Measurements from ENCODE around the gene MRC2.

The MRC2 gene

GRCh38 chr17:62615503-62615902, 12.0 kb upstream of the MRC2 start:
- no peak for DNase-seq

DNA sequence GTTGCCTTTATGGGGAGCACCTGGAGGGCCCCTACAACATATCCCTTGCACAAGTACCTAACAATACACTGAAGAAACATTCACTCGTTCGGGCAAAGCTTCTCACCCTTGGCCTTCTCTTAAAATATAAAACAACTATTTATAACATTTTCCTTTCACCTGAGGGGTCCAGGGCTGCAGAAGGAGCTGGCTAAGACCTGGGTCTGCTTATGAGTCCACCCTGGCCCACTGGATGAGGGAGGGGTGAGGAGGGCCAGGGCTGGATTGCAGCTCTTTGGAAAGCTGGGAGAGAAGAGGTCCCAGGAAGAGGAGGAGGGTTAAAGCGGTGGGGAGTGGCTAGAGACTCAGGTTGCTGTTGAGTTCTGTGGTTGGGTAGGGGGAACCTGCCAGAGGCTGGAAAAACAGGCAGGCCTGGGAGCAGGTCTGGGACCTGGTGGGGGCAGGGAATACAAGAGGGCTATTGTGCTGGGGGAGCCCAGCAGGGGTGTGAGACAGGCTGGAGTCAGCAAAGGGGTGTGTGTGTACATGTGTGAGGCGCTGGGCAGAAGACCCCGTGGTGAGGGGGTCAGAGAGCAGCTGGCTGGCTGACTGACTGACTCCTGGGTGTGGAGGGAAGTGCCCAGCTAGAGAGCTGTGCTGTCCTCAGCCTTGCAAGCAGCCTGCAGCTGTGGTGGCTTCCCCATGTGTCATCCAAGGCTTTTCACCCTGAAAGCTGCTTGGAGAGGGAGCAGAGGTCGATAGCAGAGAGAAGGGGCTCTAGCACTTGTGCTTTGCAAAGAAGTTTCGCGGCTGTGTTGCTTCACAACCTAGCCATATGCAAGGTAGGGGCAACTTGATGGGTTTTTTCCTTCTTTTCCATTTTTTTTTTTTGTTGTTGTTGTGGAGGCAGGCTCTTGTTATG, 10.2 kb upstream of the MRC2 start:
- no peak for DNase-seq

GRCh38 chr17:62617894-62618472, 9.5 kb upstream of the MRC2 start:
- no peak for DNase-seq

GRCh38 chr17:62618647-62619416, 8.6 kb upstream of the MRC2 start:
- no peak for DNase-seq

DNA sequence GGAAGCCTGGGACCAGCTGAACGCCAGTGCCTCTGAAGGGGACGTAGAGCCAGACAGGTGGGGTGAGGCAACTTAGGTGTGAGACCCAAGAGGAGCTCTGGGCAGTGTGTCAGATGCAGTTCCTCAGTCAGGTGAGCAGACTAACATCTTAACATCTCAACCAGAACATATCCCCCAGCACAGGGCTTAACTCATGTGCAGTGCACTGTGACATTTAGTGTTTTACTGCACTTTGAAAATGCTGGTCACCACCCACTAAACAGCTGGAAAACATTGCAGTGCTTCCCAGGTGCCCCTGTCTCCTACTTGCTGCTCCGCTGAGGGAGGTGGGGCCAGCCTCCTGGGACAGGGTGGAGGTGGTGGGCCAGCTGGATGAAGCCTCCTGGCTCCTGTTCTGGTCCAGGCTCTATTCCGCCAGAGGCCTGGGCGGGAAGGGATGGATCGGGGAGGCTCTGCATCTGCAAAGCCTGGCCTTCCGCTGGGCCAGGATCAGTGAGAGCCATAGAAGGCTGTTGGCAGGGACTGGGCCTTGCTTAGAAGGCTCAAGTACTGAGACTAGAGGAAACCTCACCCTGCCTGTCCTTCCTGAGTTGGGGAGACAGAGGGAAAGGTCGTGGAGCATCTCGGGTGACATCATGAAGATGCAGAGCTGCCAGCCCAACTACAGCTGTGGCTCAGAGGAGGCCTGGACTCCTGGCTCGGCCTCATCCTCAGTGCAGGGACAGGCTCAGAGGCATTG, 7.9 kb upstream of the MRC2 start:
- no peak for DNase-seq

DNA sequence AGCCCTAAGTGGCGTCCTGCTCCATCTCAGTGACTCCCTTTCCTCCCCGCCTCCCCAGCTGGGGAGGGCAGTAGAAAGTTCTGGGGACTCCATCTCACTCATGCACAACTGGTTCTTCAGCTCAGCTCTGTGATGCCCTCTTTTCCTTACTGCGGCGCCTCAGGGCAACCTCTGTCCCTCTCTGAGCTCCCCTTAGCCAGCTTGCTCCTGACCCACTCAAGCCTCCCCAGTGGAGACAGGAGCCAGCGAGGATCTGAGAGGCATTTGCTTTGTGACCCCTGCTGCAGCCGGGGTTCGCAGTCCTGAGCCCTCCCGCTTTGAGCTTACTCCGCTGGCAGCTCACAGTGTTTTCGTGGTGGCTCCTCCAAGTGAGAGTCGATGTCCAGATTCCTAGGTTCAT, 6.2 kb upstream of the MRC2 start:
- no peak for DNase-seq

- no peak for DNase-seq
These were observed 2.1 kb upstream of the MRC2 start for GRCh38 chr17:62625184-62625869.

DNA sequence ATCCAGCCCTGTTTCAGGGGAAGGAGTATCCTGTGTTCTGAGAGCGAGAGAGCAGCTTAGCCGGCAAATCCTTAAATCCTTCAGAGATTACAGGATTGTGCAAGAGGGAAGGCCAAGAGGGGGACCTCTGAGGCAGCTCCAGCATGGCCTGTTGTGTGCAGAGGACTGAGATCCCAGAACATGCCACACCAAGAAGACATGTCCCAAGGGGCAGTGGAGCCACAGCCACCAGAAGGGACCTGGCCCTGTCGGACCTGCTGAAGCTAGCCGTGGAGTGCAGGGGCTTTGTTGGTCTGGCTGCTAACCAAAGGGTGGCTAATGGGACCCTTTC, 1.6 kb upstream of the MRC2 start:
- no peak for DNase-seq

DNA sequence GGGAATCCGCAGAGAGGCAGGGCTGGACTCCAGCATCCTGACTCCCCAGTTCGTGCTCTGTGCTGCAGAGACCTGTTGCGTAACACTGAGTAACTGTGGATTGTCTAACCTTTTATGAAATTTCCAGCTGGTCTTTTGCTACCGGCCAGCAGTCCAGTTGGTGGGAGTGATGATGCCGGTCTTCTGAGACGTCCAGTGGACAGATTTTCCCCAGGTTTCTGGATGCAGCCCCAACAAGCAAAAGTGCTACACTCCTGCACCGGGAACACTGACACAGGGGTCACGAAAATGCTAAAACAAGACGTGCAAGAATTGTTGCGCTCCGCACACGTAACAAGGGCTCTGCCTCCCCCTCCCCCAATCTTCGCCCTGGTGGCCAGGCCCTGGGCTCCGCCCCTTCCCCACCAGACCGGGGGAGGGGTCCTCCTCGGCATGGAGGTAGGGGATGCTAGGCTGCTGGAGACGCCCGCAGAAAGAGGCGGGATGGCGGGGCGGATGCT, 701 bp upstream of the MRC2 start:
- no peak for DNase-seq

DNA sequence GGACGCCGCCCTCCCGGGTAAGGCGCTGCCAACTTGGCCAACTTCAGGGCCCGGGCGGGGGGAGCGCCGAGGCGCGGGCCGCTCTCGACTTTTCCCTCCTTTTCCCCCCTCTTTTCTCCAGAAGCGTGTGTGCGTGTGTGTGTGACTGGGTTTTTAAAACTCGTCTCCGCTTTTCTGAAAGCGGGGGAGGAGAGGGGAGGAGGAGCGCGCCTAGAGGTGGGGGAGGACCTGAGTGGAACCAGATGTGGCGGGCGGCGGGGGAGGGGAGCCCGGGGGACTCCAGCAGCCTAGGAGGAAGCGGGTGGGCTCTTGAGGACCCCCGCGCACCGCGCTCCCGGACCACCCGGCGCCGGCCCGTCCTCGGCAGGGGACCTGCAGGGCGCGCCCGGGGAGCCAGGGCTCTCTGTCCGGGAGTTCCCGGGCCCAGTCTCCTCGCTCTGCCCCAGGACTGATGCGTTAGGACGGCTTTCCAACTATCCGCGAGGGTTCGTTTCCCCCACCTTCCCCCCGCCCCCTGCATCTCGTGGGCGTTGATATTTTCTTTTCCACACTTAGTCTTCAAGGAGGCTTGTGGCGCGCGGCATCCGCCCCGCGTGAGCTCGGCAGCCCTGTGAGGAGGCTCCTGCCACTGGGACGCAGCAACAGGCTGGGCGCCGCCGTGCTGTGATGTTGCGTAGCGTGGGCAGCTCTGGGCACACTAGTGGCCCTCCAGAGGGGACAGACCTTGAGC, 599 bp downstream of the MRC2 start:
- DNase-seq = no peak

DNA sequence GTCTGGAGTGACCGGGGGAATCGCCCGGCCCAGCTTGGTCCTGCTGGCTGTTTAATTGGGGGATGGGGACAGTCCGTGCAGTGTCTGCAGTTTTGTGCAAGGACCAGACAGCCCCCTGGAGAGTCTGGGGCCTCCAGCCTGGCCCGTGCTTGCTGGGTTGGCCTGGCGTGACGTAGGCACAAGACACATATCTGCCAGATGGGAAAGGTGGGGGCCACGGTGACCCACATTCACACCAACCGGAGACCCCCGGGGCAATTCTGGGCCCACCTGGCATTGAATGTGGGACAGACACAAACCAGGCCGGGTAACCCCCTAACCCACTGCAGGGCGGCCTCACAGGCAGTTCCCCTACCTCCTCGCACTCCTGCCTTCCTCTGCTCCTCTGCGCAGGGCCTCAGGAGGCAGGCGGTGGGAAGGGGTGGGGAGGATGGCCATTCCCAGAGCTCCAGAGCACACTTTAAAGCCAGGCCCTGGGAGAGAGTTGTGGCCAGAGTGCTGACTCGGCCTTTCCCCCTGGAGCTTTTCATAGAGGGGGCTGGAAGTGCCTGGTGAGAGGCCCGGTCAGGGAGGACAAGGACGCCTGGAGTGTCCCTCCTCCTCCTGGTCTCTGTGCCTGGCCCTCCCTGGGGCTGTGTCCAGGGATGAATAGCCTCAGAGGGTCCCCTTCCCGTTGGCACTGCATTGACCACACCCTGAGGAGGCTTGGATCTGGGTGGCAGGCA, 1.5 kb downstream of the MRC2 start:
- DNase-seq = no peak

DNA sequence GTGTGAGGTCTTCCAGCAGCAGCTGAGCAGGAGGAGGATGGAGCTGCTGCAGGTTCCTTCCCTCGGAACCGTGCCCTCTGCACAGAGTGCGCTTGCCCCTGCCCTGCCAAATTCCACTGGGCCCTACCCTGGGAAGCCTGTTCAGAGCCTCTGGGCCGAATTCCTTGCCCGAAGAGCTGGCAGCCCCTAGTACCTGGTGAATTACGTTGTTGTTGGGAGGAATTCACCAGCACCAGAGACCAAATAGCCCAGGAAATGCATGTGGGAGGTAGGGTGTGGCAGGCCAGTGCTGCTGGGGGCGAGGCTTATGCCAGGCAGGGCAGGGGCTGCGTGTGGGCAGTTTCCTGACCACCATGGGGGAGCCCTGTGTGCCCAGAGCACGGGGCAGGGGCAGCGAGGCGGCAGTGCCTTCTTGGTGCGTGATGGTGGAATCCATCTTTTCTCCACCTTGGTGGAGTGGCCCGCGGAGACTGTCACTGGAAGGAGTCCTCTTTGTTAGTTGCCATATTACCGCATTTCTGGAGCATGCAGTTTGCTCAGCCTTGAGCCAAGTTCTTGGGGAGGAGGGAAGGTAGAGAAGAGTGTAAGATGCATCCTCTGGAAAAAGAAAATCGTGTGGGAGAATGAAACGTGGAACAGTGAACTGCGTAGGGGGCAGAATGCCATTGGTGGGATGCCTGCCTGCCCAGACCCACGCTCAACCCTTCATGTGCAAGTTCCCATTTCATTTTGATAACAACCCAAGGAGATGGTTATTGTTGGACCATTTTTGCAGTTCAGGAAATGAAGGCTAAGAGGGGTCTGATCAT, 2.3 kb downstream of the MRC2 start:
- no peak for DNase-seq

DNA sequence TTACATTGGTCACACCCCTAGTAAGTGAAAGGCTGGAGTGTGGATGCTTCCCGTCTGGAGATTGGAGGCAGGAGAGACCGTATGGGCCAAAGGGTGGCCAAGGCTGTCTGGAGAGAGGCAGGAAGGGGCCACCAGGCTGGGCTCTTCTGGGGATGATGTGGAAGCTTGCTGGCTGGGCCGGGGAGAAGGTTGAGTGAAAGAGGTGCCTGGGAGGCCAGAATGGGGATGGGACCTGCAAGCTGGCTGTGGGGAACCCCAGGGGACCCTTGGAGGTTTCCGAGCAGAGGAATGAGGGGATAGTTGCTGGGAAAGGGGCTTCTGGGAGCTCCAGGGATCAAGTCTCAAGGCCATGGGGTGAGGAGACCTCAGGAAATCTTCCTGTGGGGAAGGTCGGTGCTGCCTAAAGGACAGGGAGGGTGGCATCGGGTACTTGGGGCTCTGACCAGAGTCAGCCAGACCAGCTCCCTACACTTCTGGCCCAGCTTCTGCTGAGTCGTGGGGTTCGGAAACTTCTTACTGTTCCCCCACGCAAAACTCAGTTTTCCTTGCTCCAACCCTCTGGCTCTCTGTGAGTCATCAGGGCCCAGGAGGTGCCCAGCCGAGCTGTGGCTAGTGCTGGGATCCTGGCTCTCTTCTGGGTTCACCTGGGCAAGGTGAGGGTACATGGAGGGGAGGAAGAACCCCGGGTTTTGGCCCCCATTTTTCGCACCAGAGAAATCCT, 3.1 kb downstream of the MRC2 start:
- DNase-seq = no peak

GRCh38 chr17:62631086-62631935, 3.8 kb downstream of the MRC2 start:
- DNase-seq = no peak

- no peak for DNase-seq
These were observed 4.8 kb downstream of the MRC2 start for GRCh38 chr17:62631936-62632924.

GRCh38 chr17:62637809-62638208, 10.3 kb downstream of the MRC2 start:
- no peak for DNase-seq

DNA sequence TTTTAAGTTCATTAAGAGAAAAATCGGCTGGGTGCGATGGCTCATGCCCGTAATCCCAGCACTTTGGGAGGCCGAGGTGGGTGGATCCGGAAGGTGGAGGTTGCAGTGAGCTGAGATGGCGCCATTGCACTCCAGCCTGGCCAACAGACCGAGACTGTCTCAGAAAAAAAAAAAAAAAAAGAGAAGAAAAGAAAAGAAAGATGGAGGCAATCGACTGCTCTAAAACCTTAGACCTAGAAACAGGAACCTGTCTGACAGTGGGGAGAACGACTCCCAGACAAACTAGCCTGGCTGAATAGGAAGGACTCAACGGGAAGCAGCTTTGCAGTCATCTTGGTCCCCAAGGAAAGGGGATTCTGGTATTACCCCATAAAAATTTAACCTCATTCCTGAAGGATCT, 13.7 kb downstream of the MRC2 start:
- no peak for DNase-seq

All from NCI-H2171 treated with DMSO at 0.1 percent for 48 hours (cell line).